Measurements from ENCODE around the gene NTN1.

DNA sequence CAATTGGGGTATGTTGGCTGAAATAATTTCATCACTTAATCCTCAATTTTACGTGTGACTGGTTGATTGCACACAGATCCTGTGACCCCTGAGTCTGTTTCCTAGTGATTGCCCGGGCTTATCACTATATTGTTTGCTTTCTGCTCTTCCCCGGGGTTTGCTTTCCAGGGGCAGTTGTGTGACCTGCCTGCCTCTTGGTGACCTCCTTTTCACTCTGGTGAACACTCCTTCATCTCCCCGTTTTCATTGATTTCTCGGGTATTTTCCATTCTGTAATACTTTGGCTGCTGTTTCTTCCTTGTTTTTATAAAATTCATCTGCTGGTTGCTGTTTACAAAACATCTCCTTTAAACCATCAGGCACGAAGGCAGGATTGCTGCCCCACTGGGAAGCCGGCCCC lies 36.0 kb downstream of the NTN1 start:
- TF ChIP-seq, protein P1, sequence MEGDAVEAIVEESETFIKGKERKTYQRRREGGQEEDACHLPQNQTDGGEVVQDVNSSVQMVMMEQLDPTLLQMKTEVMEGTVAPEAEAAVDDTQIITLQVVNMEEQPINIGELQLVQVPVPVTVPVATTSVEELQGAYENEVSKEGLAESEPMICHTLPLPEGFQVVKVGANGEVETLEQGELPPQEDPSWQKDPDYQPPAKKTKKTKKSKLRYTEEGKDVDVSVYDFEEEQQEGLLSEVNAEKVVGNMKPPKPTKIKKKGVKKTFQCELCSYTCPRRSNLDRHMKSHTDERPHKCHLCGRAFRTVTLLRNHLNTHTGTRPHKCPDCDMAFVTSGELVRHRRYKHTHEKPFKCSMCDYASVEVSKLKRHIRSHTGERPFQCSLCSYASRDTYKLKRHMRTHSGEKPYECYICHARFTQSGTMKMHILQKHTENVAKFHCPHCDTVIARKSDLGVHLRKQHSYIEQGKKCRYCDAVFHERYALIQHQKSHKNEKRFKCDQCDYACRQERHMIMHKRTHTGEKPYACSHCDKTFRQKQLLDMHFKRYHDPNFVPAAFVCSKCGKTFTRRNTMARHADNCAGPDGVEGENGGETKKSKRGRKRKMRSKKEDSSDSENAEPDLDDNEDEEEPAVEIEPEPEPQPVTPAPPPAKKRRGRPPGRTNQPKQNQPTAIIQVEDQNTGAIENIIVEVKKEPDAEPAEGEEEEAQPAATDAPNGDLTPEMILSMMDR (IDR thresholded peaks at IDR 0.05): no peak
- no peak for TF ChIP-seq POLR2A (IDR thresholded peaks at IDR 0.05)

All from heart left ventricle (tissue), 13 donors.